ENCODE measurements around the gene ADIPOR2. TPM values are rescaled to one million over a fixed set of nuclear protein-coding genes. Genes with fewer than 3 reads are reported as not detected.

ADIPOR2 gene
- total RNA-seq, 1 experiment from 2014 or later, result 45.3 TPM

GRCh38 chr12:1698720-1699119 lies 7.8 kb downstream of the ADIPOR2 start:
- no peaks in the 10 kb centered on the region for H3K27me3 Mint-ChIP-seq (ENCODE audit: low read depth)
- H3K27ac Mint-ChIP-seq, result peak overlapping the region in 1 of 3 experiments; percentile 61; a peak in 1 of 7 replicates
- H2BK5ac ChIP-seq (ENCODE audit: insufficient read length, low read length), result no peak overlapping the region
- WGBS (ENCODE audit: extremely low coverage, insufficient read length, low lambda C conversion rate), result no CpG with 5 or more reads among the region's 2 CpGs
- no peak overlapping the region for H3K4me3 Mint-ChIP-seq
- H3K4ac ChIP-seq (ENCODE audit: low read depth, low read length), result no peak overlapping the region
- no peak overlapping the region for H2BK120ac ChIP-seq (ENCODE audit: low read depth, low read length, poor library complexity, severe bottlenecking)
- H3K4me1 Mint-ChIP-seq, result peaks cover 9% of the 10 kb centered on the region in 2 experiments
- no peak overlapping the region for H2AK5ac ChIP-seq (ENCODE audit: insufficient read length, low read length)
- H3K18ac ChIP-seq (ENCODE audit: insufficient read length, low read depth, low read length), result no peak overlapping the region
- no peak overlapping the region for H3K14ac ChIP-seq (ENCODE audit: insufficient read depth, low read length)
- H3K9me3 Mint-ChIP-seq, result no peaks in the 10 kb centered on the region
- TF ChIP-seq CTCF (conservative IDR thresholded peaks at IDR 0.05), result peak; percentile 33; the same call in 2 of the 3 replicates
- H3K4me2 ChIP-seq (ENCODE audit: insufficient read depth, insufficient read length, low read length), result no peak overlapping the region
- no peak overlapping the region for H3K56ac ChIP-seq (ENCODE audit: insufficient read length, low read depth, low read length)
- peaks cover 5% of the 10 kb centered on the region for H3K79me1 ChIP-seq (ENCODE audit: insufficient read depth, low read depth, low read length, poor library complexity, severe bottlenecking)
- no peak overlapping the region for H3K23ac ChIP-seq (ENCODE audit: insufficient read length, low read depth, low read length)
- H3K27ac ChIP-seq (ENCODE audit: insufficient read length, low read depth, low read length), result no peak overlapping the region
- no peak overlapping the region for H4K8ac ChIP-seq (replicated peaks; ENCODE audit: insufficient read length, low read depth, low read length)
- peaks cover 35% of the 10 kb centered on the region; the same call in 1 of the 2 replicates for H3K79me2 ChIP-seq (ENCODE audit: insufficient read depth, low read length)
- no peaks in the 10 kb centered on the region for H4K20me1 ChIP-seq (ENCODE audit: control insufficient read depth, insufficient read depth, insufficient read length)
- no peaks in the 10 kb centered on the region for H3K23me2 ChIP-seq (ENCODE audit: insufficient read length, low read depth, low read length, poor library complexity, severe bottlenecking)
- H3T11ph ChIP-seq (ENCODE audit: low read length), result no peak overlapping the region
- H2BK20ac ChIP-seq (ENCODE audit: low read depth, low read length, poor library complexity, severe bottlenecking), result no peak overlapping the region
- no peak overlapping the region for H4K91ac ChIP-seq (ENCODE audit: insufficient read length, low read depth, low read length)
- H3K4me1 ChIP-seq (ENCODE audit: insufficient read depth, low read length), result no peaks in the 10 kb centered on the region
- H3K9me3 ChIP-seq (ENCODE audit: control insufficient read depth, low read depth, low read length), result no peaks in the 10 kb centered on the region
- H3K36me3 Mint-ChIP-seq (ENCODE audit: insufficient read depth in 1 of 3, low read depth in 3 of 3), result peaks cover 2 to 7% (median 6%) of the 10 kb centered on the region in 3 experiments; a peak in 5 of 7 replicates
- H3K9ac ChIP-seq (ENCODE audit: extremely low read depth, insufficient read length, low read length), result no peak overlapping the region
- no peak overlapping the region for H2BK15ac ChIP-seq (ENCODE audit: low read depth, low read length)
- no peaks in the 10 kb centered on the region for H3K27me3 ChIP-seq (ENCODE audit: insufficient read depth, low read length)
- H2AFZ ChIP-seq (ENCODE audit: low read length), result no peak overlapping the region
- no peak overlapping the region for H4K5ac ChIP-seq (ENCODE audit: insufficient read length, low read depth, low read length)
- DNase-seq, result no peak
- H2BK12ac ChIP-seq (ENCODE audit: insufficient read length, low read depth, low read length), result no peak overlapping the region
